Endothelial cell of umbilical vein (primary cell): ENCODE results near the gene ZNF253. TPM values are rescaled to one million over a fixed set of nuclear protein-coding genes. Genes with fewer than 3 reads are reported as not detected.

Source experiments
- BruUV-seq: library from RNA; stranded (reverse); fragments of 400-500 nt; replicated peaks from 2 replicates; lab custom pipeline; 2021; lab: Mats Ljungman, UMichigan
- CTCF ChIA-PET: fragments of 300-600, 350-600 bp; sonication (Branson Sonifier 250); formaldehyde crosslinking; loops from one replicate; lab custom pipeline; 2021; ENCODE audit warnings: antibody characterized with exemption, inconsistent platforms; lab: Charles Lee
- POLR2A ChIA-PET: fragments of 300-600, 350-600 bp; sonication (Branson Sonifier 250); formaldehyde crosslinking; loops from one replicate; lab custom pipeline; 2021; ENCODE audit warnings: antibody characterized with exemption, inconsistent platforms; lab: Charles Lee
- DNase-seq: peaks from one replicate; pipeline ENCODE4 v3.0.0-alpha.2; 2011; ENCODE audit warnings: low read depth, low spot score
- FAIRE-seq: peaks from 2 replicates; lab custom pipeline; 2011; peaks lifted over from hg19 to GRCh38; lab: Jason Lieb, UNC
- H2AFZ ChIP-seq: 2 replicates; pipeline ENCODE4 v1.6.0; 2012; ENCODE audit warnings: low read depth, low read length, control low read depth, inconsistent platforms
- H3K27ac ChIP-seq: 2 replicates; pipeline ENCODE4 v1.5.1; 2011; ENCODE audit warnings: low read depth, mild to moderate bottlenecking, control low read depth, low read length, moderate library complexity; ENCODE audit not compliant: insufficient read depth
- H3K27me3 ChIP-seq, 2 experiments: 2 replicates each; pipeline versions ENCODE4 v1.6.0 to v1.6.1; 2011; ENCODE audit warnings: low read length in 2 of 2, mixed read lengths in 1 of 2; ENCODE audit not compliant: control insufficient read depth in 2 of 2, insufficient read depth in 2 of 2
- H3K36me3 ChIP-seq, 2 experiments: 2 replicates in 1 of 2; 3 replicates in 1 of 2; pipeline ENCODE4 v1.5.1; 2011; ENCODE audit warnings: low read length in 2 of 2, mild to moderate bottlenecking in 1 of 2, moderate library complexity in 1 of 2; ENCODE audit not compliant: control insufficient read depth in 2 of 2, insufficient read depth in 2 of 2; ENCODE audit errors: extremely low read depth in 1 of 2
- H3K4me1 ChIP-seq: 3 replicates; pipeline ENCODE4 v1.5.1; 2011; ENCODE audit warnings: mild to moderate bottlenecking, low read length; ENCODE audit not compliant: control insufficient read depth, insufficient read depth; ENCODE audit errors: extremely low read depth
- H3K4me2 ChIP-seq: 2 replicates; pipeline ENCODE4 v1.6.1; 2011; ENCODE audit warnings: low read length, control low read depth, mixed read lengths; ENCODE audit not compliant: insufficient read depth
- H3K4me3 ChIP-seq, 3 experiments: fragments of 200-600 bp in 1 of 3; sonication (generic), shearing (Covaris generic) in 1 of 3; replicated peaks in 1 of 3; 2 replicates each; pipeline ENCODE4 v1.5.1; 2011 to 2016; ENCODE audit warnings: control low read depth in 3 of 3, low read length in 3 of 3, mild to moderate bottlenecking in 2 of 3, inconsistent platforms in 1 of 3, low read depth in 1 of 3, moderate library complexity in 1 of 3; ENCODE audit not compliant: insufficient read depth in 1 of 3
- H3K79me2 ChIP-seq: 2 replicates; pipeline ENCODE4 v1.6.0; 2012; ENCODE audit warnings: low read length, inconsistent platforms; ENCODE audit not compliant: control insufficient read depth, insufficient read depth
- H3K9ac ChIP-seq: replicated peaks from 2 replicates; pipeline ENCODE3; 2011; ENCODE audit warnings: low read length, control low read depth; ENCODE audit not compliant: insufficient read depth; ENCODE audit errors: extremely low read depth
- H3K9me1 ChIP-seq: replicated peaks from 3 replicates; pipeline ENCODE4 v1.6.0; 2011; ENCODE audit warnings: mild to moderate bottlenecking, low read length; ENCODE audit not compliant: control insufficient read depth, insufficient read depth; ENCODE audit errors: extremely low read depth
- H3K9me3 ChIP-seq: replicated peaks from 2 replicates; pipeline ENCODE4 v1.5.1; 2012; ENCODE audit warnings: low read length, inconsistent platforms; ENCODE audit not compliant: control insufficient read depth, insufficient read depth
- H4K20me1 ChIP-seq: replicated peaks from 2 replicates; pipeline ENCODE3; 2011; ENCODE audit warnings: mild to moderate bottlenecking, low read length; ENCODE audit not compliant: control insufficient read depth, insufficient read depth; ENCODE audit errors: extremely low read depth
- EZH2 ChIP-seq: IDR thresholded peaks from 2 replicates; pipeline ENCODE4 v1.6.1; 2012; ENCODE audit warnings: borderline replicate concordance, low read depth, mild to moderate bottlenecking, moderate library complexity, low read length, inconsistent platforms; ENCODE audit not compliant: severe bottlenecking
- FOS ChIP-seq: IDR thresholded peaks from 2 replicates; pipeline ENCODE4 v1.6.1; 2011; ENCODE audit warnings: mild to moderate bottlenecking, low read length, moderate library complexity, borderline replicate concordance; ENCODE audit not compliant: insufficient read depth
- GATA2 ChIP-seq: IDR thresholded peaks from 2 replicates; pipeline ENCODE4 v1.7.0; 2011; ENCODE audit warnings: low read depth, mild to moderate bottlenecking, moderate library complexity, mixed read lengths, low read length; ENCODE audit not compliant: insufficient read length, insufficient read depth
- JUN ChIP-seq: IDR thresholded peaks from 2 replicates; pipeline ENCODE4 v1.6.1; 2011; ENCODE audit warnings: borderline replicate concordance, low read depth; ENCODE audit not compliant: insufficient read length, insufficient read depth
- MAX ChIP-seq: IDR thresholded peaks from 2 replicates; pipeline ENCODE4 v1.6.1; 2011; ENCODE audit not compliant: insufficient read depth, insufficient read length
- MYC ChIP-seq: IDR thresholded peaks from one replicate; pipeline ENCODE4 v1.6.1; 2011; ENCODE audit warnings: mild to moderate bottlenecking, low read depth, low read length
- POLR2A ChIP-seq: IDR thresholded peaks from 2 replicates; pipeline ENCODE4 v1.6.1; 2012; ENCODE audit warnings: low read depth, mild to moderate bottlenecking, control low read depth, low read length
- POLR2AphosphoS5 ChIP-seq: IDR thresholded peaks from 2 replicates; pipeline ENCODE4 v1.6.1; 2012; ENCODE audit warnings: low read depth, mild to moderate bottlenecking, control low read depth, low read length, moderate library complexity; ENCODE audit not compliant: insufficient read depth
- dilution Hi-C: fragments of 300-500 bp; cut with MboI; formaldehyde crosslinking; loops from one replicate; pipeline ENCODE4 v1.15.0; 2019; ENCODE audit warnings: low sequenced_read_pairs; ENCODE audit not compliant: extremely low pct_ligation_motif_present
- intact Hi-C: fragments of 100-400 bp; cut with micrococcal nuclease; formaldehyde crosslinking; loops from one replicate; pipeline ENCODE4 v1.10.0; 2022
- polyA plus RNA-seq, 4 experiments: library from polyadenylated mRNA; depleted of rRNA in 3 of 4; stranded (reverse) in 3 of 4; unstranded in 1 of 4; fragments of >200 nt; gene quantifications; 2 replicates each; pipeline versions ENCODE4 v1.2.1 to v1.2.3, GENCODE V29; 2011 to 2012; ENCODE audit warnings: missing spikeins in 1 of 4
- total RNA-seq: library from RNA; stranded (reverse); gene quantifications from 2 replicates; pipeline ENCODE4 v1.2.3, GENCODE V29; 2021
- TF ChIP-seq, protein P1 (sequence below), 2 donors: IDR thresholded peaks; 1 replicate in 1 of 2; 2 replicates in 1 of 2; pipeline ENCODE4 v1.5.1; 2011; ENCODE audit warnings: low read length in 2 of 2, mild to moderate bottlenecking in 2 of 2, moderate library complexity in 2 of 2, control low read depth in 1 of 2, inconsistent platforms in 1 of 2, low read depth in 1 of 2; ENCODE audit not compliant: insufficient read depth in 1 of 2; ENCODE audit errors: extremely low read depth in 1 of 2

ZNF253 gene
- total and polyA plus RNA-seq, 2 donors (not counting 3 experiments of a cell fraction or from before 2014, with no cell fraction given), result 0.86 to 8.4 TPM

GRCh38 chr19:19877724-19878123 is 12.0 kb downstream of the ZNF253 start:
- H3K79me2 ChIP-seq, result no peaks in the 10 kb centered on the region
- CTCF ChIA-PET, result no interaction called here
- dilution Hi-C loops, result no loop called here
- H3K4me1 ChIP-seq, result no peaks in the 10 kb centered on the region
- H2AFZ ChIP-seq, result no peak overlapping the region
- no peaks in the 10 kb centered on the region for H3K9me1 ChIP-seq
- no peak for DNase-seq
- H3K4me2 ChIP-seq, result no peak overlapping the region
- no peak overlapping the region for H3K9ac ChIP-seq
- H4K20me1 ChIP-seq, result no peaks in the 10 kb centered on the region
- no peaks in the 10 kb centered on the region for H3K36me3 ChIP-seq
- H3K27me3 ChIP-seq, result no peaks in the 10 kb centered on the region
- no peaks in the 10 kb centered on the region for H3K9me3 ChIP-seq
- no peak for TF ChIP-seq POLR2AphosphoS5
- TF ChIP-seq MYC, result no peak
- no peak for TF ChIP-seq GATA2
- no peak for TF ChIP-seq JUN
- TF ChIP-seq, protein P1, sequence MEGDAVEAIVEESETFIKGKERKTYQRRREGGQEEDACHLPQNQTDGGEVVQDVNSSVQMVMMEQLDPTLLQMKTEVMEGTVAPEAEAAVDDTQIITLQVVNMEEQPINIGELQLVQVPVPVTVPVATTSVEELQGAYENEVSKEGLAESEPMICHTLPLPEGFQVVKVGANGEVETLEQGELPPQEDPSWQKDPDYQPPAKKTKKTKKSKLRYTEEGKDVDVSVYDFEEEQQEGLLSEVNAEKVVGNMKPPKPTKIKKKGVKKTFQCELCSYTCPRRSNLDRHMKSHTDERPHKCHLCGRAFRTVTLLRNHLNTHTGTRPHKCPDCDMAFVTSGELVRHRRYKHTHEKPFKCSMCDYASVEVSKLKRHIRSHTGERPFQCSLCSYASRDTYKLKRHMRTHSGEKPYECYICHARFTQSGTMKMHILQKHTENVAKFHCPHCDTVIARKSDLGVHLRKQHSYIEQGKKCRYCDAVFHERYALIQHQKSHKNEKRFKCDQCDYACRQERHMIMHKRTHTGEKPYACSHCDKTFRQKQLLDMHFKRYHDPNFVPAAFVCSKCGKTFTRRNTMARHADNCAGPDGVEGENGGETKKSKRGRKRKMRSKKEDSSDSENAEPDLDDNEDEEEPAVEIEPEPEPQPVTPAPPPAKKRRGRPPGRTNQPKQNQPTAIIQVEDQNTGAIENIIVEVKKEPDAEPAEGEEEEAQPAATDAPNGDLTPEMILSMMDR (IDR thresholded peaks at IDR 0.05; ENCODE audit: extremely low read depth in 1 of 2, insufficient read depth in 1 of 2, low read depth in 1 of 2, low read length in 2 of 2), result no peak
- no peak for TF ChIP-seq EZH2
- TF ChIP-seq MAX, result no peak
- TF ChIP-seq POLR2A, result no peak
- no peak for TF ChIP-seq FOS
- no peak overlapping the region for H3K4me3 ChIP-seq
- no peak for FAIRE-seq
- no TSS peak for BruUV-seq
- POLR2A ChIA-PET, result no interaction called here
- intact Hi-C loops, result no loop called here
- H3K27ac ChIP-seq, result no peak overlapping the region
